Psoas muscle (tissue), 8 donors: ENCODE measurements around the gene DNAH8. TPM values are rescaled to one million over a fixed set of nuclear protein-coding genes. Genes with fewer than 3 reads are reported as not detected.

Experiments used
- ATAC-seq, 4 donors: fragments of 200-7000 bp; cut with Tn5 transposase; one replicate each; pipeline ENCODE4 v1.9.1; 2020; ENCODE audit warnings: moderate library complexity in 3 of 4, mild to moderate bottlenecking in 2 of 4
- DNase-seq, 2 donors: peaks; one replicate each; pipeline ENCODE4 v3.0.0-alpha.2; 2020
- H3K27ac ChIP-seq: fragments of 200-600 bp; one replicate; pipeline ENCODE4 v1.8.0; 2022
- H3K27me3 ChIP-seq, 3 donors: fragments of 200-600 bp in 1 of 3; one replicate each; pipeline versions ENCODE4 v1.6.1 to v1.8.0; 2013 to 2022; ENCODE audit warnings: low read length in 2 of 3, mild to moderate bottlenecking in 2 of 3, moderate library complexity in 1 of 3; ENCODE audit not compliant: insufficient read depth in 3 of 3
- H3K36me3 ChIP-seq, 2 donors: fragments of 200-600 bp in 1 of 2; one replicate each; pipeline versions ENCODE4 v1.6.1 to v1.8.0; 2013 to 2022; ENCODE audit warnings: low read depth in 1 of 2, mild to moderate bottlenecking in 1 of 2, moderate library complexity in 1 of 2; ENCODE audit not compliant: insufficient read depth in 1 of 2
- H3K4me1 ChIP-seq: fragments of 200-600 bp; one replicate; pipeline ENCODE4 v1.8.0; 2022
- H3K4me3 ChIP-seq: fragments of 200-600 bp; one replicate; pipeline ENCODE4 v1.8.0; 2022; ENCODE audit warnings: mild to moderate bottlenecking
- H3K9me3 ChIP-seq: fragments of 200-600 bp; one replicate; pipeline ENCODE4 v1.8.0; 2022
- WGBS, 3 donors: extraction: QIAGEN DNeasy Blood & Tissue Kit; methylation state at CpG; one replicate each; pipeline versions ENCODE4 v1.1.6 to v1.1.7; 2013; 5-methylcytosine and 5-hydroxymethylcytosine counted together
- intact Hi-C, 2 donors: fragments of 100-400 bp; cut with DNase I; formaldehyde crosslinking; loops; one replicate each; pipeline versions ENCODE4 v1.11.0 to v1.14.2; 2022
- polyA plus RNA-seq, 3 donors: library from polyadenylated mRNA; stranded (reverse); fragments of 200-250 nt; gene quantifications; one replicate each; pipeline ENCODE4 v1.2.3, GENCODE V29; 2013
- total RNA-seq, 4 donors: library from RNA; stranded (reverse); fragmentation: NEBNext Ultra II Directional in 2 of 4; extraction: Animal tissue kit (Norgen Biotek cat#: 25700) in 2 of 4; gene quantifications; one replicate each; pipeline versions ENCODE4 v1.2.1 to v1.2.4, GENCODE V29; 2021 to 2023
- TF ChIP-seq, protein P1 (sequence below): fragments of 200-600 bp; IDR thresholded peaks from one replicate; pipeline ENCODE4 v1.8.0; 2022; ENCODE audit warnings: antibody characterized with exemption
- donor health status: healthy with polysubstance abuse.
- donor health status: DM: no; HTN: no; CAD: no; lungs with moderate emphysema.
- donor health status: Bipolar disorder and iron deficiency.
- donor health status: healthy.
- donor health status: DM: yes; HTN: yes; CAD: no.
- donor health status: DM: no; HTN: no; CAD: no.
- donor health status: DM: no; HTN: no; CAD: no.
- donor health status: DM: yes; HTN: yes; CAD: no.

Gene DNAH8
- total and polyA plus RNA-seq, 7 donors: 0.02 TPM; not detected in 6

DNA sequence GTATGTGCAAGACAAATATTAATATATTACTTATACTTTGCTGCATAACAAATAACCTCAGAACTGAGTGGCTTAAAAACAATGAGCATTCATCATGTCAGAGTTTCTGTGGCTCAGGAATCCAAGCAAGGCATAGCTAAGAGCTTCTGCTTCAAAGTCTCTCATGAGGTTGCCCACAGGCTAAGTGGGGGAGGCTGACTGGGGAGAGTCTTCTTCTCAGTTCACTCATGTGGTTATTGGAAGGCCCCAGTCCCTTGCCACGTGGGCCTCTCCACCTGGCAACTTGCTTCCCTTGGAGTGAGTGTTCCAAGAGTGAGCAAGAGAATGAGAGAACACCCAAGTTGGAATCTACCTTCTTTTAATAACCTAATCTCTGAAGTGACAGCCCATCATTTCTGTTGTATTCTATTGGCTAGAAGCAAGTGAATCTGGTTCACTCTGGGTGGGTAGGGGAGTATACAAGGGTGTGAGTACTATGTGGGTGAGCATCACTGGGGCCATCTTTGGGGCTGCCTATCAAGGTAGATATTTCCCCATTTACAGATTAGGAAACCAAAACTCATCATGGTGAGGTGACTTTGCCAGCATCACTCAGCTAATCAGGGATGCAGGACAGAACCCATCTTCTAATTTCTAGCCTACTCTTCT is 36.0 kb downstream of the DNAH8 start:
- Histone ChIP-seq H3K9me3 (no peaks in the 10 kb centered on the region), H3K27me3 (no peaks in the 10 kb centered on the region), H3K4me1 (no peaks in the 10 kb centered on the region), H3K36me3 (no peaks in the 10 kb centered on the region), H3K4me3 (no peak overlapping the region), H3K27ac (no peak overlapping the region)
- WGBS, 3 donors: 33 to 56% (median 36%) methylated on average over 1 of the region's 1 CpG
- ATAC-seq: no peak
- DNase-seq: no peak
- TF ChIP-seq, protein P1, sequence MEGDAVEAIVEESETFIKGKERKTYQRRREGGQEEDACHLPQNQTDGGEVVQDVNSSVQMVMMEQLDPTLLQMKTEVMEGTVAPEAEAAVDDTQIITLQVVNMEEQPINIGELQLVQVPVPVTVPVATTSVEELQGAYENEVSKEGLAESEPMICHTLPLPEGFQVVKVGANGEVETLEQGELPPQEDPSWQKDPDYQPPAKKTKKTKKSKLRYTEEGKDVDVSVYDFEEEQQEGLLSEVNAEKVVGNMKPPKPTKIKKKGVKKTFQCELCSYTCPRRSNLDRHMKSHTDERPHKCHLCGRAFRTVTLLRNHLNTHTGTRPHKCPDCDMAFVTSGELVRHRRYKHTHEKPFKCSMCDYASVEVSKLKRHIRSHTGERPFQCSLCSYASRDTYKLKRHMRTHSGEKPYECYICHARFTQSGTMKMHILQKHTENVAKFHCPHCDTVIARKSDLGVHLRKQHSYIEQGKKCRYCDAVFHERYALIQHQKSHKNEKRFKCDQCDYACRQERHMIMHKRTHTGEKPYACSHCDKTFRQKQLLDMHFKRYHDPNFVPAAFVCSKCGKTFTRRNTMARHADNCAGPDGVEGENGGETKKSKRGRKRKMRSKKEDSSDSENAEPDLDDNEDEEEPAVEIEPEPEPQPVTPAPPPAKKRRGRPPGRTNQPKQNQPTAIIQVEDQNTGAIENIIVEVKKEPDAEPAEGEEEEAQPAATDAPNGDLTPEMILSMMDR: no peak
- intact Hi-C loops: no loop called here

DNA sequence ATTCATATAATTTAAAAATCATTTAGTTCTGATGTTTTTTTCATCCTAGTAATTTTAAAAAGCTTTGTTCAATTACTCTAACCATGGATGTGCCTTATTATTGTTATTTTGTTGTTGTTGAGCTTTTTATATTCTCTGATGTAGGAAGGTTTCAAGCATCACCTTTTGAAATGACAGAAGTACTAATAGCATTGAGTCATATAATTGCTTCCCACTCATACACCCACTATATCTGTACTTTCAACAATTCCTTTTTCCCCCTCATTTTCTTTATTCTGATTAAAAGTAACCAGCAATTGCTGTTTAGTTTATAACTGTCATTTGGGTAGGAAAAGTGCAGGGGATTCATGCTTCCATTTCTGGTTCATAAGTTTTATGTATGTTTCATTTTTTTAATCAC is 38.6 kb downstream of the DNAH8 start:
- Histone ChIP-seq H3K9me3 (no peaks in the 10 kb centered on the region), H3K4me3 (no peak overlapping the region), H3K4me1 (no peaks in the 10 kb centered on the region), H3K27me3 (no peaks in the 10 kb centered on the region), H3K27ac (no peak overlapping the region), H3K36me3 (no peaks in the 10 kb centered on the region)
- no peak for ATAC-seq
- DNase-seq: no peak
- TF ChIP-seq, protein P1: no peak
- intact Hi-C loops: no loop called here

DNA sequence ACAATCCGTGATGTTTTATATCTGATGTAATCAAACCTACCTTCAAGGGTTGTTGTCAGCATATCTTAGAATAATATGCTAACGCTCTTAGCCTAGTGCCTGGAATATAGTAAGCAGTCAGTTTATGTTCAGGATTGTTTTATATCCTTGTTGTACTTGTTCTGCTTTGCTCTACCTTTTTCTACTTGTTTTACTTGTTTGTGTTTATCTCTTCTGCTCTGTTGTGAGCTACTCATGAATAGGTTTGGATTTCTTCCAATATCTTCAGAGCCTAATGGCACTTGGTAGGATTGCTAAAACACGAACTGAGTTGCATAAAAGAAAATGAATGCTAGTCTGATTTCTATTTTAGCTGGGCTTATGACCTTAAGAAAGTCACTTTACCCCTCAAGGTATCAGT is 40.1 kb downstream of the DNAH8 start:
- 55 to 65% (median 57%) methylated on average over 3 of the region's 3 CpGs for WGBS, 3 donors
- intact Hi-C loops: no loop called here
- Histone ChIP-seq H3K4me1 (no peaks in the 10 kb centered on the region), H3K9me3 (no peaks in the 10 kb centered on the region), H3K36me3 (no peaks in the 10 kb centered on the region), H3K27ac (no peak overlapping the region), H3K27me3 (no peaks in the 10 kb centered on the region), H3K4me3 (no peak overlapping the region)
- ATAC-seq: no peak
- DNase-seq: no peak
- TF ChIP-seq, protein P1: no peak

DNA sequence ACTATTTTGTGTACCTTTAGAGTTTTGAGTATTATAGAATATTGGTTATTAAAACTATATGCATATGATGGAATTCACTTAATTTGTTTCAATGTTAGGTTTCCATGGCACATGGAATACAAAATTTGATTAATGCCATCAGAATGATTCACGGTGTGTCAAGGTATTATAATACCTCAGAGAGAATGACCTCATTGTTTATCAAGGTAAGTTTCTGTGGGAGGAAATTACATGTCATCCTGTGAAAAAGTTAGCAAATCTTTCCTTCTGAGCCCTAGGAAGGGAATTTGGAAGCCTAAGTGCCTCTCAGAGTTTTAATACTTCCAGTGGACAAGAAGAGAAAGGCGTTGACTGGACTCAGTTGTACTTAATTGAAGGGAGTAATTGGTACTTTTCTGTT is 40.8 kb downstream of the DNAH8 start:
- Histone ChIP-seq H3K27me3 (no peaks in the 10 kb centered on the region), H3K36me3 (no peaks in the 10 kb centered on the region), H3K9me3 (no peaks in the 10 kb centered on the region), H3K4me3 (no peak overlapping the region), H3K27ac (no peak overlapping the region), H3K4me1 (no peaks in the 10 kb centered on the region)
- DNase-seq: no peak
- intact Hi-C loops: no loop called here
- ATAC-seq: no peak
- TF ChIP-seq, protein P1: no peak
- WGBS, 3 donors: 78 to 90% (median 81%) methylated on average over 2 of the region's 2 CpGs

DNA sequence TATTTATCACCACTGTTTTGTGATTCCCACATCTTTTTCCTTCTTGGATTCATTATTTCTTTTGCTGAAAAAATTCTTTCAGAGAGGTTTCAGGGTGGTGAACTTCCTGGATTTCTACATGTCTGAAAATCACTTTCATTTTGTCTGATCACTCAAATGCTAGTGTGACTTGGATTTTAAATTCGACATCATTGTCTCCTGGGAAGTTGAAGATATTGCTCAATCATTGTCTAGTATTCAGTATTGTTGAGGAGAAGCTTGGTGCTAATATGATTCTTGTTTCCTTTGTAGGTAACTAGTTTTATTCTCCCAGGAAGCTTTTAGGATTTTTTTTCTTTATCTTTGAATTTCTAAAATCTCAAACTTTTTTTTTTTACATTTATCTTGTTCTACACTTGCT is 45.0 kb downstream of the DNAH8 start:
- no peaks in the 10 kb centered on the region for H3K9me3 ChIP-seq
- H3K4me1 ChIP-seq: no peaks in the 10 kb centered on the region
- 68 to 80% (median 77%) methylated on average over 1 of the region's 1 CpG for WGBS, 3 donors
- TF ChIP-seq, protein P1: no peak
- intact Hi-C loops: no loop called here
- DNase-seq (no peak), ATAC-seq (no peak)
- H3K27ac ChIP-seq: no peak overlapping the region
- H3K4me3 ChIP-seq: no peak overlapping the region
- no peaks in the 10 kb centered on the region for H3K36me3 ChIP-seq
- H3K27me3 ChIP-seq: peaks cover 0 to 2% (median 0%) of the 10 kb centered on the region in 3 donors
